Panc1 (cell line): Measurements from ENCODE around the gene SLC4A11. TPM values are rescaled to one million over a fixed set of nuclear protein-coding genes. Genes with fewer than 3 reads are reported as not detected.

Experiments
- ATAC-seq: fragments of 200-7000 bp; cut with Tn5 transposase; 2 replicates; pipeline ENCODE4 v1.9.1; 2020; ENCODE audit warnings: mild to moderate bottlenecking, moderate library complexity
- BruUV-seq: library from RNA; stranded (reverse); fragments of 400-500 nt; replicated peaks from 2 replicates; lab custom pipeline; 2021; lab: Mats Ljungman, UMichigan
- CTCF ChIA-PET: fragments of 300-600 bp; sonication (Branson Sonifier 250); formaldehyde crosslinking; loops from one replicate; lab custom pipeline; 2022; ENCODE audit warnings: antibody characterized with exemption; lab: Charles Lee
- POLR2A ChIA-PET: fragments of 300-600 bp; sonication (Branson Sonifier 250); formaldehyde crosslinking; loops from one replicate; lab custom pipeline; 2022; ENCODE audit warnings: antibody characterized with exemption; lab: Charles Lee
- DNase-seq: peaks from one replicate; pipeline ENCODE4 v3.0.0-alpha.2; 2010; ENCODE audit warnings: low read depth, low spot score
- H3K27ac ChIP-seq: 2 replicates; pipeline ENCODE4 v1.5.1; 2011; ENCODE audit warnings: mild to moderate bottlenecking, low read length, inconsistent platforms
- H3K27me3 ChIP-seq: fragments of 200-500 bp; sonication (Bioruptor generic); 2 replicates; pipeline ENCODE4 v1.6.0; 2014; ENCODE audit warnings: low read length, inconsistent platforms; ENCODE audit not compliant: control insufficient read depth, insufficient read depth
- H3K36me3 ChIP-seq: fragments of 200-500 bp; sonication (Bioruptor generic); 2 replicates; pipeline ENCODE4 v1.5.1; 2014; ENCODE audit warnings: inconsistent platforms, mild to moderate bottlenecking, low read length, moderate library complexity; ENCODE audit not compliant: control insufficient read depth, insufficient read depth
- H3K4me1 ChIP-seq: 2 replicates; pipeline ENCODE4 v1.5.1; 2011; ENCODE audit warnings: inconsistent platforms, mild to moderate bottlenecking, low read length, moderate library complexity; ENCODE audit not compliant: control insufficient read depth, insufficient read depth
- H3K4me3 ChIP-seq, 2 experiments: 2 replicates each; pipeline ENCODE4 v1.5.1; 2011 to 2012; ENCODE audit warnings: low read depth in 2 of 2, low read length in 2 of 2, mild to moderate bottlenecking in 2 of 2, inconsistent platforms in 1 of 2, moderate library complexity in 1 of 2
- H3K9me3 ChIP-seq: fragments of 200-500 bp; sonication (Bioruptor generic); 2 replicates; pipeline ENCODE4 v1.5.1; 2014; ENCODE audit warnings: low read depth, mild to moderate bottlenecking, inconsistent platforms, low read length, moderate library complexity; ENCODE audit not compliant: control insufficient read depth, insufficient read depth
- CTCF ChIP-seq: fragments of 450-650 bp; IDR thresholded peaks from 2 replicates; pipeline ENCODE4 v1.5.1; 2017; ENCODE audit warnings: mild to moderate bottlenecking
- POLR2AphosphoS5 ChIP-seq: IDR thresholded peaks from 2 replicates; pipeline ENCODE4 v1.6.1; 2012; ENCODE audit warnings: mild to moderate bottlenecking, low read depth, low read length, moderate library complexity
- SIN3A ChIP-seq: IDR thresholded peaks from 2 replicates; pipeline ENCODE4 v1.6.1; 2012; ENCODE audit warnings: low read depth, mild to moderate bottlenecking, low read length, moderate library complexity, borderline replicate concordance; ENCODE audit not compliant: insufficient read depth
- TCF7L2 ChIP-seq: IDR thresholded peaks from 2 replicates; pipeline ENCODE4 v1.6.1; 2011; ENCODE audit warnings: mild to moderate bottlenecking, low read depth, low read length, inconsistent platforms
- in situ Hi-C: cut with HindIII; loops from 2 replicates; pipeline ENCODE4 v1.10.0; 2016; ENCODE audit warnings: low sequenced_read_pairs, low pct_unique_long_range_greater_than_20kb
- intact Hi-C: fragments of 100-400 bp; cut with micrococcal nuclease; formaldehyde crosslinking; loops from one replicate; pipeline ENCODE4 v1.10.0; 2022; ENCODE audit not compliant: unreplicated experiment
- total RNA-seq: library from RNA; stranded (reverse); gene quantifications from one replicate; pipeline ENCODE4 v1.2.1, GENCODE V29; 2021; ENCODE audit not compliant: unreplicated experiment
- TF ChIP-seq, protein P1 (sequence below), 2 experiments: IDR thresholded peaks; 2 replicates each; pipeline ENCODE4 v1.6.1; 2011 to 2012; ENCODE audit warnings: low read depth in 2 of 2, control low read depth in 1 of 2, low read length in 1 of 2, mild to moderate bottlenecking in 1 of 2, moderate library complexity in 1 of 2; ENCODE audit not compliant: insufficient read depth in 1 of 2

SLC4A11 gene
- total RNA-seq, 1 experiment from 2014 or later = 144 TPM

- intact Hi-C loops = no loop called here
- POLR2A ChIA-PET = no interaction called here
Observed at GRCh38 chr20:3227506-3227905, 11.5 kb downstream of the SLC4A11 start.

GRCh38 chr20:3226864-3227263 is 12.1 kb downstream of the SLC4A11 start:
- POLR2A ChIA-PET = no interaction called here
- intact Hi-C loops = no loop called here
- H3K36me3 ChIP-seq = no peaks in the 10 kb centered on the region
- no peaks in the 10 kb centered on the region for H3K27me3 ChIP-seq
- no peak for ATAC-seq
- in situ Hi-C loops = no loop called here
- CTCF ChIA-PET = no interaction called here
- H3K9me3 ChIP-seq = no peaks in the 10 kb centered on the region
- H3K4me3 ChIP-seq = no peak overlapping the region
- H3K4me1 ChIP-seq = peaks cover 40% of the 10 kb centered on the region
- BruUV-seq = no TSS peak
- no peak overlapping the region; the same call in 1 of the 2 replicates for H3K27ac ChIP-seq
- TF ChIP-seq, protein P1, sequence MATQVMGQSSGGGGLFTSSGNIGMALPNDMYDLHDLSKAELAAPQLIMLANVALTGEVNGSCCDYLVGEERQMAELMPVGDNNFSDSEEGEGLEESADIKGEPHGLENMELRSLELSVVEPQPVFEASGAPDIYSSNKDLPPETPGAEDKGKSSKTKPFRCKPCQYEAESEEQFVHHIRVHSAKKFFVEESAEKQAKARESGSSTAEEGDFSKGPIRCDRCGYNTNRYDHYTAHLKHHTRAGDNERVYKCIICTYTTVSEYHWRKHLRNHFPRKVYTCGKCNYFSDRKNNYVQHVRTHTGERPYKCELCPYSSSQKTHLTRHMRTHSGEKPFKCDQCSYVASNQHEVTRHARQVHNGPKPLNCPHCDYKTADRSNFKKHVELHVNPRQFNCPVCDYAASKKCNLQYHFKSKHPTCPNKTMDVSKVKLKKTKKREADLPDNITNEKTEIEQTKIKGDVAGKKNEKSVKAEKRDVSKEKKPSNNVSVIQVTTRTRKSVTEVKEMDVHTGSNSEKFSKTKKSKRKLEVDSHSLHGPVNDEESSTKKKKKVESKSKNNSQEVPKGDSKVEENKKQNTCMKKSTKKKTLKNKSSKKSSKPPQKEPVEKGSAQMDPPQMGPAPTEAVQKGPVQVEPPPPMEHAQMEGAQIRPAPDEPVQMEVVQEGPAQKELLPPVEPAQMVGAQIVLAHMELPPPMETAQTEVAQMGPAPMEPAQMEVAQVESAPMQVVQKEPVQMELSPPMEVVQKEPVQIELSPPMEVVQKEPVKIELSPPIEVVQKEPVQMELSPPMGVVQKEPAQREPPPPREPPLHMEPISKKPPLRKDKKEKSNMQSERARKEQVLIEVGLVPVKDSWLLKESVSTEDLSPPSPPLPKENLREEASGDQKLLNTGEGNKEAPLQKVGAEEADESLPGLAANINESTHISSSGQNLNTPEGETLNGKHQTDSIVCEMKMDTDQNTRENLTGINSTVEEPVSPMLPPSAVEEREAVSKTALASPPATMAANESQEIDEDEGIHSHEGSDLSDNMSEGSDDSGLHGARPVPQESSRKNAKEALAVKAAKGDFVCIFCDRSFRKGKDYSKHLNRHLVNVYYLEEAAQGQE (IDR thresholded peaks at IDR 0.05; ENCODE audit: insufficient read depth in 1 of 2, low read depth in 2 of 2, low read length in 1 of 2) = no peak
- TF ChIP-seq POLR2AphosphoS5 (no peak), TCF7L2 (no peak), SIN3A (no peak), CTCF (no peak)
- no peak for DNase-seq

More at GRCh38 chr20:3227506-3227905, 11.5 kb downstream of the SLC4A11 start:
- H3K36me3 ChIP-seq = no peaks in the 10 kb centered on the region
- H3K9me3 ChIP-seq = no peaks in the 10 kb centered on the region
- no peaks in the 10 kb centered on the region for H3K27me3 ChIP-seq
- peaks cover 34% of the 10 kb centered on the region for H3K4me1 ChIP-seq
- no peak for TF ChIP-seq TCF7L2
- TF ChIP-seq CTCF = no peak
- TF ChIP-seq, protein P1 (IDR thresholded peaks at IDR 0.05; ENCODE audit: insufficient read depth in 1 of 2, low read depth in 2 of 2, low read length in 1 of 2) = no peak
- no peak for TF ChIP-seq SIN3A
- TF ChIP-seq POLR2AphosphoS5 = no peak
- CTCF ChIA-PET = interaction anchor here (0.6 kb wide), 1 partner anchor 21 kb away, joined by 3 read pairs; no protein-coding TSS in a partner anchor
- H3K4me3 ChIP-seq = no peak overlapping the region
- no TSS peak for BruUV-seq
- H3K27ac ChIP-seq = no peak overlapping the region; the same call in 1 of the 2 replicates
- ATAC-seq (no peak), DNase-seq (no peak)
- in situ Hi-C loops = no loop called here
